EH (cell line): ENCODE data around the gene FUT6.

ENCODE experiments used
- DNase-seq: peaks from one replicate; pipeline ENCODE4 v3.0.0-alpha.2; 2015; ENCODE audit warnings: low read depth

The FUT6 gene

GRCh38 chr19:5827891-5828660, 11.4 kb downstream of the FUT6 start:
- DNase-seq: peak; percentile 90

- no peak for DNase-seq
These were observed 12.1 kb downstream of the FUT6 start for GRCh38 chr19:5827342-5827890.

GRCh38 chr19:5826531-5827341, 12.8 kb downstream of the FUT6 start:
- peak; percentile 53 for DNase-seq

DNA sequence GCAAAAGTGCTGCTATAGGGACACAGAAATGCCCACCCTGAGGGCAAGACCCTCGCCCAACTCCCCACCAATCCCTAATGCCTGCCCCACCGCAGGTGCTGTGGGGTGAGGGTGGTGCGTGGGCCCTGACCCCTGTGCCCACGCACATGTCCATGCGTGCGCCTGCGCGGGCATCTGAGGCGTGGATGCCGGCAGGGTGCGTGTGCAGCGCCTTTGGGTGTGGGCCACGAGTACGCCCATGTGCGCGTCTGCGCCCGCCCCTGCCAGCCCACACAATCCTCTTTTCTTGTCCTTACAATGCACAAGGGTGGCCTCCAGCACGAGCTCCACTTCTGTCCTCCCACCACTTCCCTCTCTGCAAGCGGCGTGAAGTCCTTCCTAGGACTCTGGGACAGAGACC, 14.3 kb downstream of the FUT6 start:
- no peak for DNase-seq

DNA sequence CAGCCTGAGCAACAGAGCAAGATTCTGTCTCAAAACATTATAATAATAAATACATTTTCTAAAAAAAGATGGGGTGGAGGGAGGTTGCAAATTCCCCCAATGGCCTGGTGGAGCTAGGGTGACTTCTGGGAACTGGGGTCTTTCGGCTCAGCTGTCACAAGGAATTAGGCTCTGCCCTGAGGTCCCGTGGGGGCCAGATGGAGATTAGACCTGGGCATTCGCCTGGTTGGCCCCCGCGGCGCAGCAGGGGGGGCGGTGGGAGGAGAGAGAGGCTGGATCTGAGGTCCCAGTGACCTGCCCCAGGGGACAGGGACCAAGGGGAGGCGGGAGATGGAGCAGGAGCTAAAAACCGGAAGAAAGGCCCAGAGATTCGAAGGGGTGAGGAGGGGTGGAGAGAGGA, 14.8 kb downstream of the FUT6 start:
- DNase-seq: no peak

GRCh38 chr19:5823579-5824281, 15.8 kb downstream of the FUT6 start:
- peak; percentile 10 for DNase-seq

DNA sequence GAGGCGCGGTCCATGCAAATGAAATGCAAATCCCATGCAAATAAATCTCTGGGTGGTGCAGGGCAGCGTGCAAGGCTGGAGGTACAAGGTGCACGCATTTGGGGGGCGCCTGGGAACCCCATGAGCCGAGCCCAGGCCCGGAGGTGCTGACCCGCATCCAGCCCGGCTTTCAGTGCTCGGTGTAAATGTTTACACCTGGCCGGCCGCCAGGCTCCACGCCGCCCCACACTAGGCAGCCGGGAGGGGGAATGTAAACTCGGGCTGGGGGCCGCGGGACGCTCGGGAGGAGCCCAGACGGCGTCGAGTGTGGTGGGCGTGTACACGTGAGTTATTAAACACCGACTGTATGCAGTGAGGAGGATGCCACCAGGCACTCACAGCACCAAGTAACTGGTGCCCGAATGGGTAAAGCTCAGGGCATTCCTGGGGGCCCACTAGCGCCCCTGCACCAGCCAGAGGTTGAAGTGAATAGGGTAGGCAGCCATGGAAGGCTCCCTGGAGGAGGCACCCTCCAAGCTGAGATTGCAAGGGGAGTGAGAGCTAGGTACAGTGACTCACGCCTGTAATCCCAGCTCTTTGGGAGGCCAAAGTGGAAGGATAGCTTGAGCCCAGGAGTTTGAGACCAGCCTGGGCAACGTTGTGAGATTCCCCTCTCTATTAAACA, 17.2 kb downstream of the FUT6 start:
- DNase-seq: no peak

DNA sequence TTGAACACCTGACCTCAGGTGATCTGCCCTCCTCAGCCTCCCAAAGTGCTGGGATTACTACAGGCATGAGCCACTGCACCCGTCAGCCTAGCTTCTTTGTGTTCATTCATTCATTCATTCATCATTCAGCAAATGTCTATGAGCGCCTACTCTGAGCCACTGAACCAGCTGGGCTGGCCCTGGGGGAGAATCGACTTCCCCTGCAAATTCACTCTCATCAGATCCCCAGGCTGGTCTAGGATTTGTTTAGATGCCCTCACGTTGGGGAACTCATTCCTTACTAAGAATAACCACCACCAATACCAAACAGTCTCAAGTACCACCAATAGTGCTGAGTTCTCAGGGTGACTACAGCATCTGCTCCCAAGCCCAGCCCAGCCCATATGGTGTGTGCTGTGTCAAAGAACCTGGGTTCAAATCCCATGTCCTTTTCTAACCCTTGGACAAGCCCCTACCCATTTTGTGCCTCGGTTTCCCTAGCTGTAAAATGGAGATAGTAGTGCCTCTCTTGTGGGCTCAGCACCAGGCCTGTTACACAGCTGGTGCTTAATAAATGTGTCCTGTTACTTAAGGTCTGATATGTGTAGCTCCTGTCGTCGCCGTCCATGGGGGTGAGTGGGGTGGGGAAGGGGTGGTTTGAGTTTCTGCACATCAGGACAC, 17.9 kb downstream of the FUT6 start:
- no peak for DNase-seq

- no peak for DNase-seq
These were observed 18.7 kb downstream of the FUT6 start for GRCh38 chr19:5820785-5821184.

DNA sequence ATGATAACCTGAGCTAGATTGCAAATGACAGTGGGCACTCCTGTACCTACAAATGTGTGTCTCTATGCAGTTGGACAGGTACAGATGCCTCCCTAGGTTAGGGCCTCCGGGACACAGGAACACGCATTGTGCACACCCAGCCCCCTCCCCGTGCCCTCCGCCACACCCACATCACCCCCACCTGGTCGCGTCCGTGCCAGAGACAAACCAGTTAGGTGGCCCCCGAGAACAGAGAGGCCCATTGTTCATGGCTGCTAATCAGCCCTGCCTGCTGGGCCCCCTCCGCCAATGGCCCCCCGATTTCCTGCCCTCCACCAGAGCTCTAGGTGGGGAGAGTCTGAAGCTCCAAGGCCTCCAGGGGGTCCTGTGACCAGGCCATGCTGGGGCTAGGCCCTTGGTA, 20.9 kb downstream of the FUT6 start:
- no peak for DNase-seq

DNA sequence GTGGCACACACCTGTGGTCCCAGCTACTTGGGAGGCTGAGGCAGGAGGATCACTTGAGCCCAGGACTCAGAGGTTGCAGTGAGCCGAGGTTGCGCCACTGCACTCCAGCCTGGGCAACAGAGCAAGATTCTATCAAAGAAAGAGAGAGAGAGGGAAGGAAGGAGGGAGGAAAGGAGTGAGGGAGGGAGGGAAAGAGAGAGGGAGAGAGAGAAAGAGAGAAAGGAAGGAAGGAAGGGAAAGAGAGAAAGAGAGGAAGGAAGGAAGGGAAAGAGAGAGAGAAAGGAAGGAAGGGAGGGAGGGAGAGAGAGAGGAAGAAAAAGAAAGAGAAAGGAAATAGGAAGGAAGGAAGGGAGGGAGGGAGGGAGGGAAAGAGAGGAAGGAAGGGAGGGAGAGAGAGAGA, 22.3 kb downstream of the FUT6 start:
- DNase-seq: no peak

DNA sequence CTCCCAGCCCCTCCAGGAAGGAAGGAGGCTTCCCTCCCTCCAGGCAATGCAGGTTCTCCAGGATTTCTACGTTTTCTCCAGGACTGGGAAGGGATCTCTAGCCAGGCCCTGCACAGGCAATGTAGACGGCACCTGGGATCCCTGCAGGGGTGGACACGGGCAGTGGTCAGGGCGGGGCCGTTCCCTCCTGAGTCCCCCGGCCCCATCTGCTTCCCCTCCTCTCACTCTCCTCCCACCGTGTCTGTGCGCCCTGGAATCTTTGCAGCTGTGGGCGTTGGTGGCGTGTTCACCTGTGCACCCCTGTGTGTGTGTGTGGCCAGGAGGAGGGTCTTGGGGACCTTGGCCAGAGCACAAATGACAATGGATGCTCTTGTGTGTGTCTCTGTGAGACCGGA, 24.7 kb downstream of the FUT6 start:
- DNase-seq: no peak

DNA sequence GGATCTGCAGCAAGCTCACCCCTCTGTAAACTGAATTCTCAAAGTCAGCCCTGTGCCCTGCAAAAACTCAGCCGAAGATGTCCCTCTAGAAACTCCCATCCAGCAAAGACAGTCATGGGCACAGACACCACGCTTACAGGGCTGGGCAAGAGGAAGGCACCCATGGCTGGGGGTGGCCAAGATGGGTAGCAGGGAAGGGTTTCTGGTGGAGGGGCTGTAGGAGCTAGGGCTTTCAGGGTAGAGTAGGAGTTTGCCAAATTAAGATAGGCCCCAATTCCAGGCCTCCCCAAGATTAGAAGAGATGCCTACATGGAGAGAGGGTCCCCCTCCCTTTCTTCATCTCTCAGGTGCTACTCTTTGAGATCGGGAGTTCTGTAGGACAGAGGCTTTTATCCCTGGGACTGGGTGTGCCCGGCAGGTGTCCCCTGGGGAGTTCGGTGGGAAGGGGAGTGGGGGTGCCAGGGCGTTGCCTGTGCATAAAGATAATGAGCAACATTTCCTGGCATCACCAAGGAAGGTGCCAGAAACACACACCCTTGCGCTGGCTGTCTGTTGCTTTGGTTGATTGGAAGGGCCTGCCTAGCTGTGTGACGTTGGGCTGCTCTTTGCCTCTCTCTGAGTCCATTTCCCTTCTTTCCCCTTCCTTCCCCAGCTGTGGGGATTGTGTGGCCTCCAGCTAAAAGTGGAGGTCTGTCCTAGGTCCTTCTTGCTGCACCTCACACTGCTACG, 25.2 kb downstream of the FUT6 start:
- DNase-seq: no peak

GRCh38 chr19:5811117-5811516, 28.4 kb downstream of the FUT6 start:
- DNase-seq: no peak

DNA sequence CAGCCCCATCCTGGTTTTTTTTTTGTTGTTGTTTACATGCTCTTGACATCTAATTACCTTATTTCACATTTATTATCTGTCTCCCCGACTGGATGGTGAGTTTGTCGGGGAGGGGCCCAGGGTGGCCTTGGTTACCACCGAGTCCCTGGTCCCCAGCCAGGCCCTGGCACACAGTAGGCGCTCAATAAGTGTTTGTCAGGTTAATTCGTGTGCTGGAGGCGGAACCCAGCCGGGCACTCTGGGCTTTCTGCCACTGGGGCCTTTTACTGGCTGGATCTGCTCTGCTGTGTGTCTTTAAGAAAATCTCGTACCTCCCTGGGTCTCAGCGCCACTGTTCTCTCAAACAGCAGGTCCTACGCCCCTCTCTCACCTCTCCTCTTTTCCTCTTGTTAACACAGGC, 30.0 kb downstream of the FUT6 start:
- DNase-seq: no peak

GRCh38 chr19:5809053-5809452, 30.4 kb downstream of the FUT6 start:
- no peak for DNase-seq

- DNase-seq: no peak
These were observed 31.2 kb downstream of the FUT6 start for GRCh38 chr19:5808120-5808816.

GRCh38 chr19:5806905-5807304, 32.6 kb downstream of the FUT6 start:
- DNase-seq: no peak

- DNase-seq: no peak
These were observed 33.4 kb downstream of the FUT6 start for GRCh38 chr19:5806133-5806489.

DNA sequence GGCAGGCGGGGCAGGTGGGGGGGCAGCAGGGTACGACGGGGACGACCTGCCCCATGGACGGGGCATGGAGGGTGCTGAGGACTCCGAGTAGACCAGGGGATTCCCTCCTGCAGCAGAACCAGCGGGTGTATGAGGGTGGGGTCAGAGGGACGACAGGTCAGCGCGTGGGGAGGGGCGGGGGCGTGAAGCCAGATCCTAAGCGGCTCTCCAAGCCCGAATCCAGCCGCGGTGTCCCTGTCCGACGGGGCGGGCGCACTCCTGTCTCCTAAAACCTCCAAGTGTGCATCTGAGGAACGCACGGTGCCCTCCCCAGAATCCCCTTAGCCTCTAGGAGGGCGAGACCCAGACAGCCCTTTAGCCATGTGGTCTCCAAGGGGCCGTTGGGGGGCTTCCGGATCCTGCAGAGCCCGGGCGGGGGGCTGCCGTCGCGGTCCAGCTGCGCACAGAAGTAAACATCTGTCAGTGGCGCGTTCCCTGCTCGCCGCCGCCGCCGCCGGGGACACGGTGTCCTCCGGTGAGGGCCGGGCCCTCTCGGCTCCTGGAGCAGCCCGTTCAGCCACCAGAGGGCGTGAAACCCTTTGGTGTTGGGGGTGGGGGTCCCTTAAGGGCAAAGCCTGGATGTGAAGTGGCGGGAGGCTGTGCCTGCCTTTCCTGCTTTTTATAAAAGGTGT, 33.9 kb downstream of the FUT6 start:
- peak; percentile 57 for DNase-seq
